Measurements from ENCODE around the gene ADH4. TPM values are rescaled to one million over a fixed set of nuclear protein-coding genes. Genes with fewer than 3 reads are reported as not detected.
"Not testable (repeated sequence)": the region's sequence is repeated elsewhere in the genome, so short reads cannot be mapped to it uniquely, and the experiment has no call there.

ADH4 gene
- total RNA-seq (2014; rRNA removed; shearing (Covaris generic)), result not detected in 2 replicates

DNA sequence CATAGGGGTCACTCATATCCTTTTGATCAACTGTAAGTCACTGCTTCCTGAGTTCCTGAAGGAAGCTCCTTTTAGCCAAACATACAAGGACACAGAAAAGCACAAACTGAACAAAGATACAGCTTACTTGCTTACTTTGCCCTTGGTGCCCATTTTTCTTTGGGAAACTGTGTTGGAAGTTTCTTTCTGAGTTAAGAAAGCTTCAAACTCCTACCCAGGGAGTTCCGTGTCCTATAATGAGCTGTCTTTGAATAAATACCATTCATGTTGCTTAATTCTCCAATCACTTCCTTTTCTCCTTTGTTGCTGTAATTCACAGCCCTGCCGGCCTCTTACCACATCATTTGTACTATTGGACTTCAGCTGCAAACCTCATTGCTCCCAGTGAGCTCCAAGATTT lies at the start of gene ADH4:
Gene ADH4, minus strand, starts transcription at position 228 of the 400 bp plus-strand sequence. Its CDS starts 75 bp downstream, at position 153.
- DNase-seq (ENCODE audit: low read depth), result no peak

DNA sequence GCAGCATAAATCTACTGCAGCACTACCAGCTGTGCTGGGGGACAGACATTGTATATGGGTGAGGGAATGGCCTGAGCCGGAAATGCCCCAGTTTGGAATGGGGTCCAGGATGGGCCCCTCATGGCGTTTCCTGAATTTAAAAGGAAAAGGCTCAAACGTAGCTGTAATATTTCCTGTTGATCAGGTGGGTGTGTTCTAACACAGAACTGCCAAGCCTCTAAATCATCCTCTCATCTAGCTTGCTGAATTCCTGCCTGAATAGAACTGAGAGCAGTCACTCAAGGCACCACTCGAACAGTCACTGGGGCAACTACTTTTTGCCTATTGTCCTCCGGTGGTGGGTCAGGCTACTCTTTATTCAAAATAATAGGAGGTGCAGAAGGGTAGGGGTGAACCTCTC lies 46.2 kb upstream of the ADH4 start:
- DNase-seq (ENCODE audit: low read depth), result no peak

DNA sequence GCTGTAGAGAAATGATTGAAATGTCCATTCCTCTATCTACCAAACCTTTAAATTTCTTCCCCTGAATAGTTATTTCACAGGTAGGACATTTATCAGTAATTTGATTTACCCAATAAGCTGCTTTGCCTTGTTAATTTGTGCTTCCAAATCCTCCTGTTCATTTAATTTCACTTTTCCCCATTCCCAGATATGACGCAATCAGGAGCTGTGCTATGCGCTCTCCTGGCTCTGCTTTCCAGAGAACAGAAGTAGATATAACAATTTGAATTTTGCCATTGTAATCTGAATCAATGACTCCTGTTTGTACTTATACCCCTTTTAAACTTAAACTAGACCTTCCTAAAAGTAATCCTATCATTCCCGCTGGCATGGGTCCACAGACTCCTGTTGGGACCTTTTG lies 45.8 kb upstream of the ADH4 start:
- not testable (repeated sequence) for DNase-seq (ENCODE audit: low read depth)

DNA sequence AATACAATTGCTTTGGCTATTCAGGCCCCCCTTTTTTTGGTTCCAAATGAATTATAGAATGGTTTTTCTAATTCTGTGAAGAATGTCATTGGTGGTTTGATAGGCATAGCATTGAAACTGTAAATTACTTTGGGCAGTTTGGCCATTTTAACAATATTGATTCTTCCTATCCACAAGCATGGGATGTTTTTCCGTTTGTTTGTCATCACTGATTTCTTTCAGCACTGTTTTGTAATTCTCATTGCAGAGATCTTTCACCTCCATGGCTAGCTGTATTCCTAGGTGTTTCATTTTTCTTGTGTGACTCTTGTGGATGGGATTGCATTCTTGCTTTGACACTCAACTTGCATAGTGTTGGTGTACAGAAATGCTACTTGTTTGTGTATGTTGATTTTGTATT lies 41.9 kb upstream of the ADH4 start:
- no peak for DNase-seq (ENCODE audit: low read depth)

DNA sequence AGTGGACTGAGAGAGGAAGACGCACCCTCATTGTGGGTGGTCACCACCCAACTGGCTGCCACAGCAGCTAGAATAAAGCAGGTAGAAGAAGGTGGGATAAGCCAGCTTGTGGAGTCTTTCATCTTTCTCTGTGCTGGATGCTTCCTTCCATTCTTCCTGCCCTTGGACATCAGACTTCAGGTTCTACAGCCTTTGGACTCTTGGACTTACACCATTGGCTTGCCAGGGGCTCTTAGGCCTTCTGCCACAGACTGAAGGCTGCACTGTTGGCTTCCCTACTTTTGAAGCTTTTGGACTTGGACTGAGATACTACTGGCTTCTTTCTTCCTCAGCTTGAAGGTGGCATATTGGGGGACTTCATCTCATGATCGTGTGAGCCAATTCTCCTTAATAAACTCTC lies 41.5 kb upstream of the ADH4 start:
- DNase-seq (ENCODE audit: low read depth), result no peak

DNA sequence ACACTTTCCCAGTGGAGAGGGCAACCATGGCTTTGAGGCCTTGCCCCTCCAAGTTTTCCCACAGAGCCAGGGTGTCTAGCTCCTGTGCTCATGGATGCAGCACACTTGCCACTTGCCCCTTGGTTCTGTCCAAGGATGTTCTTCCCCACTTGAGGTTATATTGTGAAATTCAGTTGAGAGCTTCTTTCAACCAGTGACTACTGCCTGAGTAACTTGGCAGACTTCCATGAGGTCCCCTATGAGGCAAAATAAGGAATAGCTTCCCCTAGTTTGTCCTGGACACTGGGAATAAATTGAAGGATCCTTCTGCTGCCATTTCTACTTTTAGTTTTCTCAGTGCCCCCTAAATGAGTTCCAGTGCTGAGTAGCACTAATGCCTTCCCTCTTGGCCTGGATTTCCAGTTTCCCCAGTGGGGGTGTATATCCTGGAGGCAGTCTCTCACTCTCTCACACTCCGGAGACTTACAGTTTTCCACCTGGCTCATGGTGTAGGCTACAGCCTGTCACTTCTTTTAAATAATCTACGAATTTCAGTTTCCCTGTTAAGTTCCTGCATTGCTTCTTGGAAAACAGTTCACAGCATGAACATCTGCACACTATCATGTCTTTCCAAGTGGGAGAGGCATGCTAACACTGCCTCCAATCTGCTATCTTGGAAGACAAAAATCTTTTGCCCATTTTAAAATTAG lies 36.4 kb upstream of the ADH4 start:
- peak; percentile 68 for DNase-seq (ENCODE audit: low read depth)

DNA sequence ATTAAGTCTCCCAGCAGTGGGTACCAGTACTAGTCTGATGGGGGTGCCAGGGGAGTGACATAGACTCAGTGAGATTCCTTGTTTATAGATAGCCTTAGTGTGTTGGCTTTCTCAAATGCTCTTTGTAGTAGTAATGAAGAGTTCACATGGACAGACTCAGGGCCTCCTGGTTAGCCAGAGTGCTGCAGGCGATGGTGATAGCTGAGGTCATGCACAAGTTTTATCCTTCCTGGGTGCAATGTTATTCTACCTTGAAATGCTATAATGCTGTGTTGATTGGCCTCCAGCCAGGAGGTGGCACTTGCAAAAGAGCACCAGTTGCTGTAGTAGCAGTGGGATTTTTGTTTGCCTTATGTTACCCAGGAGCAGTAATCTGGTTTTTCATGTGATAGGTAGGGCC lies 35.5 kb upstream of the ADH4 start:
- peak; percentile 5 for DNase-seq (ENCODE audit: low read depth)

DNA sequence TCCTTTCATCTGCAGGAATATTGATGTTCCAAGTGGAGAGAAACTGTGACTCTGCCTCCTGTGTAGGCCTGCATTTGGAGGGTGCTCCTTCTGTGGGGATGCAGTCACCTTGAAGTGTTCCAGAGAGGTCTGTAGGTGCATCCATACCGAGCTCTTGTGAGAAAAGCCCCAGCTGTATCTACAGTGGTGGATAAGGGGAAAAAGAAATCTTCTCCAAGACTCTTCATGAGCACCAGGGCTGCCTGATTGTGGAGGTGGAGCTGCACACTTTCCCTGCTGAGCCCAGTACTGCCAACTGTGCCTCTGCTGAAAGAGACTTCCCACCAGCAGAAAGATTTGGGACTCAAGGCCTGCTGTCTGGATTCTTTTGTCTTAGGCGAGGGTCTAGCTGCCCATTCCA lies 35.1 kb upstream of the ADH4 start:
- DNase-seq (ENCODE audit: low read depth), result no peak

DNA sequence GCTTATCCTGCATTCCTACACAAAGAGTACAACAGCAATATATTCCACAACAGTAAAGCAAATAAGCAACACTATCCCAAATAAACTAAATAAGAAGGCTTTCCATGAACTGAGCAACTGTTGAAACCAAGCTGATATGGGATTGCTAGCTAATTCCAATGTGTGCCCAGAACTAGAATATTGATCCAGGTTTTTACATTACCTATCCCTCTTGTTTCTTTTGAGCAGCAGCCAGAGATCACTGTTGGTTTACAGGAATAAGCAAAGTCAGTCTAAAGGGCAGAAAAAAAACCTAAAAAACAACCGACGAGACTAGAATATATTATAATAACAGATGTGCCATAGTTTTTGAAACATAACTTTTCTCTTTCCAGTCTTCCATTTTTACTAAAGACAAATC lies 22.4 kb upstream of the ADH4 start:
- DNase-seq (ENCODE audit: low read depth), result no peak

DNA sequence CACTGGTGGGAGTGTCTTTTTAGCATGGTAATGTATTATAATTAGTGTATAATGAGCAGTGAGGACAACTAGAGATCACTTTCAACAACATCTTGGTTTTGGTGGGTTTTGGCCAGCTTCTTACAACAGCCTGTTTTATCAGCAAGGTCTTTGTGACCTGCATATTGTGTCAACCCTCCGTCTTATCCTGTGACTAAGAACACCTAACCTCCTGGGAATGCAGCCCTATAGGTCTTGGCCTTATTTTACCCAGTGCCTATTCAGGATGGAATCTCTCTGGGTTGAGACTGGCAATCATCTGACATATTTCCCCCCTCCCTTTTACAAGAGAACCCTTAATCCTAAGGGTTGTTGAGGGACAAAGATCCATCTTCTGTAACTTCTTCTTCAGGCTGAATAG lies 21.9 kb upstream of the ADH4 start:
- DNase-seq (ENCODE audit: low read depth), result no peak

DNA sequence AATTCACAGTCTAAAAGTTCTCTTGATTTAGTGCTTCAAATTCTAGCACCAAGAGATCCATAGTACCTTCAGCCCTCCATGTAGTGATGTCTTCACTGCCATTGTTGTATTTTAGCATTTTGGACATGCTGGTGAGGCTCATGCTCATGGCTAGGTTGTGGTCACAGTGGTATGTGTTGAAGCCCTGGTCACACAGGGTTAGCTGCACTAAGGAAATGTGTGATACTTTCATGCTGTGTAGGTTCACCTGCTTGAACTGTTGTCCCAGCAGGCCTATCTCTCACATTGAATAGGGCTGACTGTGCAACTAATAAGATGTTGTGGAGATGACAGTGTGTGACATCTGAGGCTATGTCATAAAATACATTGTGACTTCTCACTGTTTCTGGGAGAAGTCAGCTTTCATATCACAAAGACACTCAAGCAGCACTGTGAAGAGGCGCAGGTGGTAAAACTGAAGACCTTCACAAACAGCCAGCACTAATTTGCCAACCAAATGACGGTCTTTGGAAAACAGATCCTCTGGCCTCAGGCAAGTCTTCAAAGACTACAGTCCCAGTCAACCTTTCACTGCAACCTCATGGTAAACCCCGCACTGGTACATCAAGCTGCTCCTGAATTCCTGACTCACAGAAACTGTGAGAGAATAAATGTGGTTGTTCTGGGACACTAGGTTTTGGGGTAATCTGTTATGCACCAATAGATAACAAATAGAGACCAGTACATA lies 17.4 kb upstream of the ADH4 start:
- no peak for DNase-seq (ENCODE audit: low read depth)

DNA sequence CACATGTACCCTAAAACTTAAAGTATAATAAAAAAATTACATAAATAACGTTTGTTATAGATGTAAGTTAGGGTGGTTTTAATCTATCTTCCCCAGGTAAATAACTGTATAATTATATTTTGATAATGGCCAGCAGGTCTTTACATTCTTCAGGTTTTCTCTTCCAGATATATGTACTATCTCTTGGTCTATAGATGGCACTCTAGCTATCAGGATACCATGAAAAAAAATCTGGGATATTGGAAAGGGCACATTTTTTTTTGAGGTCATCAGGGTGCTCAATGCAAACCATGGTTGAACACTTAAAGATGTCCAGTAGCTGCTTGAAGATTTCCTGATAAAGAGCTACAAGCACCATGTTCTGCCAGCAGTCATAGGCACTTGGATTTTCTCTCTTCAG lies 15.6 kb upstream of the ADH4 start:
- DNase-seq (ENCODE audit: low read depth), result no peak

DNA sequence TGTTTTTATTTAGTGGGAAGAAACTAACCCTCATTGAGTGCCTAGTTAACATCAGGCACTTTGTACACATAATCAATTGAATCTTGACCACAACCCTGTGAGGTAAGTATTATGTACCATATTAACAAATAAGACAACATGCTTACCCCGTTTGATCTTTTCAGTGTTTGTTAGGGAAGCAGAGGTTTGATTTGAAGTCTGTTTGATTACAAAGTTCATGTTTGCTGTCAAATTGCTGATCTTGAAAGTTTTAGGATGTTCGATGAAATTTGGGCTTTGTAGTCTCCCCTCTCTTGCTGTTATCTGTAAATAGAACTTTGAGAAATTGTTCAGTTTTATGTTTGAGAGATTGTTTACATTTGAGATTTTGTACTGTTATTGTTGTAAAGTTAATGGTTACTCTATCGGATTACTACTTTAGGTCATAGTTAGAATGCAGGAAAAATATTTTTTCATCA lies 13.4 kb upstream of the ADH4 start:
- no peak for DNase-seq (ENCODE audit: low read depth)

DNA sequence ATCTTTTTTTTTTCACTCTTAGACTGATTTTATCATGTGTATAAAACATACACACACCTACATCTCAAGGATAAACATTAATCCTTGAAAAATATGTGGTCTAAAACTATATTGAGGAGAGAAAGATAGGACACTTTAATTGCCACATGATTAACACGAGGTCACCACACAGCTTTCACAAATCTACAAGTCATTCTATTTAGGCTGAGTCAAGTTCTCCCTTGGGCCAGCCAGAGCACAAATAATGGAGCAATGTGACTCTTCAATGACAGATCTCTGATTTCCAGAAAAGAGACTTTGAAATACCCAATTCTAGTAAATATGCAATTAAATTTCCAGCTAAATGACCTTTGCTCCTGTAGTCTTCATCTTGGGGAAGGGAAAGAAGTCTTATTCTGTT lies 12.9 kb upstream of the ADH4 start:
- no peak for DNase-seq (ENCODE audit: low read depth)

DNA sequence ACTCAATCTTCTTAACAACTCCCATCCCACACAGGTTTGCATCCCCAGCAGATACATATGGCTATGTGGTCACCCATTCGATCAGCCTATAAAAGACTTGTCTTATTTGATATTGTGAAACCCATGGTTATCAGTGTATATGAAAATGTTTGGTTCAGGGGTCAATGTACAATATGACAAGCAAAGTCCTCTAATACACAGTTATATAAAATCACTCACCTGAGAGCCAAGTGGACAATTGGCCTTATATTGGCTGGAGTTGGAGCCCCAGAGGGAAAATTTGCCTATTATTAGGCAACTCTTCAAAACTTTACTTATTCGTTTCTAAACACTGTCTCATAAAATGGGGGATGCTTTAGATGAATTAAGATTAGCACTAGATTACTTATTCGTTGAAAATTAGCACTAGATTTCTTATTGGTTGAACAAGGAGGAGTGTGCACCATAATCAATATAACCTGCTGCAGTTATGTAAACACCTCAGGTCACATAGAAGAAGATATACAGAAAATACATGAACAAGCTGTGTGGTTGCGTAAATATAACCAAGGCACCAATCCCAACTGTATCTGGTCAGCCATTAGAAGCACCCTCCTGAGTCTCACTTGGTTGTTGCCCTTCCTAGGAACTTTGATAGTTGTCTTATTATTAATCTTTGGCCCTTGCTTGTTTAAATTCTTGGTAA lies 10.7 kb upstream of the ADH4 start:
- DNase-seq (ENCODE audit: low read depth), result no peak

DNA sequence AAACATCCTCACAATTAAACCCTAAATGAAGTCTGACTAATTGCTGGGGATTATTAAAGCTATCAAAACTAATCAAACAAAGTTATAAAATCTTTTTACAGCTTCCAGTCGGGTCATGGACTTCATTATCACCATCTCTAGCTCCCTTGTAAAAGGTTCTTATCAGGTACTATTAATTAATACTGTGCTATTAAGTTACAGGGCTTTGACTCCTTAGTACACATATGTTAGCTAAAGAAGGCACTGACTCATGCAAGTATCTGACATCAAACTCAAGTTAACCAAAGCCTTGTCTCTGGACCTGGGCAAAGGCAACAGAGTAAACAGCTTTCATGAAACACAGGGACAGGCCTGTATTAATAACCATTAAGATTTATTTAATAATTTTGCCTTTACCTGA lies 7.9 kb upstream of the ADH4 start:
- no peak for DNase-seq (ENCODE audit: low read depth)

DNA sequence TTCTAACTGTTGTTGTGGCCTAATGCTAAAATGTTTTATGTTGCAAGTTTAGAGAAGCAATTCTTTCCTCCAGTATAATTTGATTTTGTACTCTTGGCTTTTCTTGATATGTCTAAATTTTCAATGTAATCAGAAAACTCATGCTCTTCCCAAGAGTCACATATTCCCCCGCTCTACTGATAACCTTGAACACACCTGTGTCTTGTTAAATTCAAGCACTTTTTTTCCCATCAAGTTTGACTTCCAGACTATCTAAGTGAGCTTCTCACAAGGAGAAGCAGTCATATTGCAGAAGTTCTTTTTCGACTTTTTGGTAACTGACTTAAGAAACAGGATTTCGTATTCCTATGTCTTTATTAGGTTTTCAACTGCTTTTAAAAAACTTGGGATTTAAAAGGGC lies 7.4 kb upstream of the ADH4 start:
- DNase-seq (ENCODE audit: low read depth), result no peak

DNA sequence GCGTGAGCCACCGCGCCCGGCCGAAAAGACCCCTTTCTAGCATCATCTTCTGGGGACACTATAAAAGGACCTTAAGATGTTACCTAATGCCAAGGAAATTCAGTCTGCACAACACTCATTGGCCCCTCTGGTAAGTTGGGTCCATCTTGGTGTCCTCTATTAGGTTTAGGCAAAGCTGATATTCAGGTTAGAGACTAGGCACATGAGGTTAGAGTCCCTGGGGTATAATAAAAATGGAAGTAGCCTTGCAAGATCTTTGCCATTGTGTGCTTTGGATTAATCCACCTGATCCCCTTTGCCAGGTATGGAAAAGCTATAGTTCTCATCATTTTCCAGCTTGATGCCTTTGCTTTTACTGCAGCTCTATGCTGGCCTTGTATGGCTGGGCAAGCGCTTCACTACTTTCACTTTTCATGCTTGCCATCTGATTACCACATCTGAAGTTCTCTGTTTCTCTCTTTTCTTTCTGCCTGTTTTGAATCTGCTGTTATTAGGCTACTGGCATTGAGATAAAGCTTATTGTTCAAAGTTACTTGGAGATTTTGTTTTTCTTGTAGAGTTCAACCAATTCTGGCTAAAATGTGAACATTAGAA lies 5.4 kb upstream of the ADH4 start:
- no peak for DNase-seq (ENCODE audit: low read depth)

DNA sequence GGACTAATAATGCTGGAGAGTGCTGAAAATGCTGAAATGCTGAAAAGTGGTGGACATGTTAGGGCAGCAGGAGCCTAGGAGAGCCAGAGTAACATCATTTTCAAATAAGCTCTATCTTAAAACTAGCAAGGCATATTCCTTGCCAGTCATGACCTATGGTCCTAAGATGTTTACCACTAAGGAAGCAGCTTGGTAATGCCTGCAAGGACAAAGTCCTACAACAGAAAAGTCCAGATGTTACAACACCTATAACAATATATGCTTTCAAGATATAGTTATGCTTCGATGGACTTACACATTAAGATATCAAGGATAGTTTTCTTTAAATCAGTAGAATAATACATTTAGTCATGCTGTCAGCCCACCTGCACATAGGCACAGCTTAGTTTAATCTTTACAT lies 4.5 kb upstream of the ADH4 start:
- DNase-seq (ENCODE audit: low read depth), result no peak

DNA sequence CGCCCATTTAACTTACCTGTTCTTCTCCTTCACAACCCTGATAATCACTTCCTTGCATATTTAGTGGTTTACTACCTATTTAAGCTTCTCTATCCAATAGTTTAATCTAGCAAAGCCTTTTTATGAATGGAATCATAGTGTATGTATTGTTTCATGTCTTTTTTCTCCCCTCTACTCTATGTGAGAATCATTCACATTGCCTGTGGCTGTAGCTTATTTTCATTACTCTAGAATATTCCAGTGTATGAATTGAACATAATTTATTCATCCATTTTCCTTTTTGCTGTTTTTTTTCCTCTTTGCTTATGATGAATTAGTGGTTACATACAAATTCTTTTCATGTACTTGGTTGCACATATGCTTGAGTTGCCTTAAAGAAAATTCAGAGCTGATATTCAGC lies 490 bp upstream of the ADH4 start:
- no peak for DNase-seq (ENCODE audit: low read depth)

DNA sequence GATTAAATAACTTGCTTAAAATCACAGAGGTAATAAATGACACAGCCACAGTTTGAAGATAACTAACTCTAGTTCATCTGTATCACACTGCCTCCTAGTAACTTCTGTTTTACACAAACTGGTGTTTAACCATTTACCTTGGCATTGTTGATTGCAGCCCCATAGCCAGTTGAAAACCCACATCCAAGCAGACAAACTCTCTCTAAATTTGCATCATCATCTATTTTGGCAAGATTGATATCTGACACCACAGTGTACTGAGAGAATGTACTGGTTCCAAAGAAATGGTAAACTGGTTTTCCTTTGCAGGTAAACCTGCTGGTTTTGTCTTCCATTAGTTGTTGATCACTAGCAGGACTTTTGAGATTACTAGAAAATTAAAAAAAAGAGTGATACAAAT lies 7.8 kb downstream of the ADH4 start:
- DNase-seq (ENCODE audit: low read depth), result no peak

DNA sequence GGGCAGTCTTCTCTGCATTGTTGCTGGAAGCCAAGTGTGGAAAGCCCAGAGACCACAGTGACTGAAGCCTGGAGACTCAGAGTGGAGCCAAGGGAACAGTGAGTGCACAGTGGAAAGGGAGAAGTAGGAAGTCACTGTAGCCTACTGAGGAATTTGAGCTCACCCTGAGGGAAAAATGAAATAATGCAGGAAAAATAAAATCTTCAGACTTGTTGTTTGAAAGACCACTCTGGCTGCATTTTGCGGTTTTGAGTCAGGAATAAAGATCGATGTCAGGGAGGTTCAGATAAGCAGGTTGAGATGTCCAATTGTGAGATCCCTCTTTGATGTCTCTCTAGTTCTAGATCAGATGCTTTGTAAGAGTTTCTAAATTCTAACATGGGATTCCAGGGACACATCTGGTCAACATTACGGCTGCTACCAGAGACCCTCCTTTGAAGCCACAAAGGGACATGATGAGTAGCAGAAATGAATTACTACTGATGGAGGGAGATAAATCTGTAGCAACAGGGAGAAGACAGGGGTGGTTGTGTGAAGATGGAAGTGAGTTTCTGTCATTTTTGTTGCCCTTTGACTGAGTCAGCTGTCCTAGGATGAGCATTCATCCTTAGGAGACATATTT lies 8.4 kb downstream of the ADH4 start:
- DNase-seq (ENCODE audit: low read depth), result peak; percentile 5
